ENCODE data around the gene TMEM200B. TPM values are rescaled to one million over a fixed set of nuclear protein-coding genes. Genes with fewer than 3 reads are reported as not detected.

TMEM200B gene
- total RNA-seq, 1 donor from 2014 or later: 3.7 TPM

GRCh38 chr1:29148656-29149491, 25.2 kb upstream of the TMEM200B start:
- H3K4me1 Mint-ChIP-seq: no peaks in the 10 kb centered on the region
- TF ChIP-seq CTCF (conservative IDR thresholded peaks at IDR 0.05): no peak
- H3K27me3 Mint-ChIP-seq (ENCODE audit: low read depth): no peaks in the 10 kb centered on the region
- H3K9me3 Mint-ChIP-seq: no peaks in the 10 kb centered on the region
- H3K27ac Mint-ChIP-seq (ENCODE audit: unreplicated experiment): peak overlapping the region; percentile 2
- DNase-seq (ENCODE audit: low read depth, low spot score): no peak
- H3K4me3 Mint-ChIP-seq: no peak overlapping the region
- peaks cover 42% of the 10 kb centered on the region for H3K36me3 Mint-ChIP-seq (ENCODE audit: low read depth)

- H3K36me3 Mint-ChIP-seq (ENCODE audit: low read depth): peaks cover 47% of the 10 kb centered on the region
These were observed 22.2 kb upstream of the TMEM200B start for GRCh38 chr1:29145739-29146437.

GRCh38 chr1:29144178-29144577, 20.5 kb upstream of the TMEM200B start:
- Mint-ChIP-seq H3K36me3 (ENCODE audit: low read depth) (peaks cover 37% of the 10 kb centered on the region), H3K4me1 (no peaks in the 10 kb centered on the region), H3K9me3 (no peaks in the 10 kb centered on the region), H3K27me3 (ENCODE audit: low read depth) (no peaks in the 10 kb centered on the region), H3K4me3 (no peak overlapping the region), H3K27ac (ENCODE audit: unreplicated experiment) (no peak overlapping the region)
- no peak for TF ChIP-seq CTCF (conservative IDR thresholded peaks at IDR 0.05)
- no peak for DNase-seq (ENCODE audit: low read depth, low spot score)

More at GRCh38 chr1:29145739-29146437, 22.2 kb upstream of the TMEM200B start:
- no peaks in the 10 kb centered on the region for H3K9me3 Mint-ChIP-seq
- no peaks in the 10 kb centered on the region for H3K4me1 Mint-ChIP-seq
- no peaks in the 10 kb centered on the region for H3K27me3 Mint-ChIP-seq (ENCODE audit: low read depth)
- TF ChIP-seq CTCF (conservative IDR thresholded peaks at IDR 0.05): no peak
- no peak overlapping the region for H3K4me3 Mint-ChIP-seq
- peak overlapping the region; percentile 31 for H3K27ac Mint-ChIP-seq (ENCODE audit: unreplicated experiment)
- DNase-seq (ENCODE audit: low read depth, low spot score): no peak

- DNase-seq (ENCODE audit: low read depth, low spot score): no peak
- Mint-ChIP-seq H3K4me3 (no peak overlapping the region), H3K4me1 (no peaks in the 10 kb centered on the region), H3K27ac (ENCODE audit: unreplicated experiment) (no peak overlapping the region), H3K27me3 (ENCODE audit: low read depth) (no peaks in the 10 kb centered on the region), H3K36me3 (ENCODE audit: low read depth) (peaks cover 23% of the 10 kb centered on the region), H3K9me3 (no peaks in the 10 kb centered on the region)
- no peak for TF ChIP-seq CTCF (conservative IDR thresholded peaks at IDR 0.05)
These were observed 19.0 kb upstream of the TMEM200B start for GRCh38 chr1:29142714-29143113.

GRCh38 chr1:29136391-29136915, 12.8 kb upstream of the TMEM200B start:
- Mint-ChIP-seq H3K9me3 (no peaks in the 10 kb centered on the region), H3K4me3 (no peak overlapping the region), H3K27ac (ENCODE audit: unreplicated experiment) (no peak overlapping the region), H3K36me3 (ENCODE audit: low read depth) (no peaks in the 10 kb centered on the region), H3K4me1 (peaks cover 4% of the 10 kb centered on the region), H3K27me3 (ENCODE audit: low read depth) (no peaks in the 10 kb centered on the region)
- TF ChIP-seq CTCF (conservative IDR thresholded peaks at IDR 0.05): no peak
- no peak for DNase-seq (ENCODE audit: low read depth, low spot score)
